Glutamatergic neuron (in vitro differentiated cells): ENCODE data around the gene CNTNAP2. TPM values are rescaled to one million over a fixed set of nuclear protein-coding genes. Genes with fewer than 3 reads are reported as not detected.

Experiments
- DNase-seq: peaks from one replicate; pipeline ENCODE4 v3.0.0; 2022
- H3K27ac Mint-ChIP-seq: one replicate; pipeline ENCODE4 v1.8.0; 2020; ENCODE audit warnings: mild to moderate bottlenecking, mixed read lengths, inconsistent platforms; ENCODE audit not compliant: unreplicated experiment
- H3K27me3 Mint-ChIP-seq: one replicate; pipeline ENCODE4 v1.8.0; 2020; ENCODE audit warnings: mild to moderate bottlenecking, moderate library complexity, mixed read lengths, inconsistent platforms; ENCODE audit not compliant: unreplicated experiment
- H3K36me3 Mint-ChIP-seq: one replicate; pipeline ENCODE4 v1.8.0; 2020; ENCODE audit warnings: mild to moderate bottlenecking, mixed read lengths, inconsistent platforms; ENCODE audit not compliant: unreplicated experiment
- H3K4me1 Mint-ChIP-seq: one replicate; pipeline ENCODE4 v1.8.0; 2020; ENCODE audit warnings: mild to moderate bottlenecking, low read depth, mixed read lengths, inconsistent platforms; ENCODE audit not compliant: unreplicated experiment
- H3K4me3 Mint-ChIP-seq: one replicate; pipeline ENCODE4 v1.8.0; 2020; ENCODE audit warnings: mild to moderate bottlenecking, mixed read lengths, inconsistent platforms; ENCODE audit not compliant: unreplicated experiment
- H3K9me3 Mint-ChIP-seq: one replicate; pipeline ENCODE4 v1.8.0; 2020; ENCODE audit warnings: mild to moderate bottlenecking, moderate library complexity, mixed read lengths, inconsistent platforms; ENCODE audit not compliant: unreplicated experiment
- total RNA-seq: library from RNA; stranded (reverse); fragmentation: NEBNext Ultra II Directional; extraction: Animal tissue kit (Norgen Biotek cat#: 25700); gene quantifications from one replicate; pipeline ENCODE4 v1.2.1, GENCODE V29; 2021; ENCODE audit not compliant: unreplicated experiment
- TF ChIP-seq, protein P1 (sequence below): fragments of 200-600 bp; sonication (generic); IDR thresholded peaks from one replicate; pipeline ENCODE4 v1.5.0; 2021; ENCODE audit not compliant: partially characterized antibody, unreplicated experiment

Gene CNTNAP2
- total RNA-seq, 1 donor from 2014 or later, result 25.8 TPM

DNA sequence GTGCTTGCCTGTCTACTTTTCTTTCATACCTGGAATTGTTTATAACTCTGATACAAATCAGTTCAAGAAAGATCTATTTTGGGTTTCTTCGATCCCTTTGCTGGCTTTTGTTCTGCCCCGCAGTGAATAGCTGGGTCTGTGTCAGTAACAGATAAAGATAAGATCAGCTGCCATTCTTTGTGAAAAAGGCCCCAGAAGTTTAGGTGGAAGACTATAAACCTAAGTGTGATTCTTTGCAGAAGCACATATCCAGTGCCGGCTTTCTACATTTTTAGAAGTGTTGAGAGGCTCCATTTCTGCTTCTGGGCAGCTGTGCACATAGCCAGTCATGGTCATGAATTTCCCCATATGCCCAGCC is 1787.6 kb downstream of the CNTNAP2 start:
- TF ChIP-seq, protein P1, sequence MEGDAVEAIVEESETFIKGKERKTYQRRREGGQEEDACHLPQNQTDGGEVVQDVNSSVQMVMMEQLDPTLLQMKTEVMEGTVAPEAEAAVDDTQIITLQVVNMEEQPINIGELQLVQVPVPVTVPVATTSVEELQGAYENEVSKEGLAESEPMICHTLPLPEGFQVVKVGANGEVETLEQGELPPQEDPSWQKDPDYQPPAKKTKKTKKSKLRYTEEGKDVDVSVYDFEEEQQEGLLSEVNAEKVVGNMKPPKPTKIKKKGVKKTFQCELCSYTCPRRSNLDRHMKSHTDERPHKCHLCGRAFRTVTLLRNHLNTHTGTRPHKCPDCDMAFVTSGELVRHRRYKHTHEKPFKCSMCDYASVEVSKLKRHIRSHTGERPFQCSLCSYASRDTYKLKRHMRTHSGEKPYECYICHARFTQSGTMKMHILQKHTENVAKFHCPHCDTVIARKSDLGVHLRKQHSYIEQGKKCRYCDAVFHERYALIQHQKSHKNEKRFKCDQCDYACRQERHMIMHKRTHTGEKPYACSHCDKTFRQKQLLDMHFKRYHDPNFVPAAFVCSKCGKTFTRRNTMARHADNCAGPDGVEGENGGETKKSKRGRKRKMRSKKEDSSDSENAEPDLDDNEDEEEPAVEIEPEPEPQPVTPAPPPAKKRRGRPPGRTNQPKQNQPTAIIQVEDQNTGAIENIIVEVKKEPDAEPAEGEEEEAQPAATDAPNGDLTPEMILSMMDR, result no peak
- H3K27me3 Mint-ChIP-seq, result no peaks in the 10 kb centered on the region
- H3K36me3 Mint-ChIP-seq, result peaks cover 14% of the 10 kb centered on the region
- no peak for DNase-seq
- H3K27ac Mint-ChIP-seq, result no peak overlapping the region
- H3K4me3 Mint-ChIP-seq, result no peak overlapping the region
- peaks cover 1% of the 10 kb centered on the region for H3K9me3 Mint-ChIP-seq
- H3K4me1 Mint-ChIP-seq, result no peaks in the 10 kb centered on the region

DNA sequence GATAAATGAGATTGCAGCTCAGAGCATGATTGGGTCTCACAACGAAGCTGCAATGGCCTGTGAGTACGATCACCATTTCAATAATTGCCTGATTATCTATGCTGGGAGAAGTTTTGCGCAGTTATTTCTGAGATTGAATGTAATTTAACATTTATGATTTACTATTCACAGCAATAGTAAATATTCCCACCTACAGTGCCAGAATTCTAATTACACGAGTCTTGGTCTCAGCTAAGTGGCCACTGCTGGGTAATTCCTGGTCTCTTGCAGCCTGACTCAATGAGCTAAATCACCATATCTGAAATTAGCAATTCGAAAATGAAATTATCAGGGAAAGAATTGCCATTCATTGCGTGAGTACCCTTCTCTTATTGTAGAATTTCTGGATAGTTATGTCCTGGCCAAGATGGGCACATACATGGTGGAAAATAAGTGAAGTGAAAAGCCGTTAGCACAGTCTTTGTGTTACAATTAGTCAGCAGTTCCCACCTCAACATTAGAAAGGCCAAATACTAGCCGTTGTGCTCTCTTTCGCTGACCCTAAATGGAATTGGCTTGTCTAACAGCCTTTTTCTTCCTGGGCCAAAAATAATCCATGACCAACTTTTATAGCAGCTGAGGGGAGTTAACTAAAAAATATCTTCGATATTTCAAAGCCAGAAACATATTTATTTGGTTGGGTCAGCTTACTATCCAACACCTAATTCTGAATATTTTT is 1793.0 kb downstream of the CNTNAP2 start:
- H3K36me3 Mint-ChIP-seq, result no peaks in the 10 kb centered on the region
- TF ChIP-seq, protein P1, result no peak
- peaks cover 1% of the 10 kb centered on the region for H3K9me3 Mint-ChIP-seq
- no peak overlapping the region for H3K27ac Mint-ChIP-seq
- H3K27me3 Mint-ChIP-seq, result no peaks in the 10 kb centered on the region
- H3K4me3 Mint-ChIP-seq, result no peak overlapping the region
- peaks cover 20% of the 10 kb centered on the region for H3K4me1 Mint-ChIP-seq
- no peak for DNase-seq

DNA sequence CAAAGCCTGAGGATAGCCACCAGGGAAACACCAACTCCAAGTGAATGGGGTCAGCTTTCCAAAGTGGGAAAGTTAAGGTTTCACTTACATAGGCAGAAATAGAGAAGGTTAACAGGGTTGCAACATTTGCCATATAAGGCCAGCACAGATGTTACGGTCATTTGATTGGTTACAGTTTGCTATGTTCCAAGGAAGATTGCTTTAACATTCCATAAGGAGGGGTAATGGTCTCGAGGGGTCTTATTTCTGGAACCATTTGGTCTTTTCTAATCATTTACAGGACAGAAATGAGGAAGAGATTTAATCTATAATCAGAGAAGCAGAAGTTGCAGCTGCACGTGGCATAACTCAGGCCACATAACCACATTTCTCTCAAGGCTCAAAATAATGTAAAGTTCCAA is 1794.6 kb downstream of the CNTNAP2 start:
- no peak for DNase-seq
- TF ChIP-seq, protein P1, result no peak
- H3K9me3 Mint-ChIP-seq, result no peaks in the 10 kb centered on the region
- H3K36me3 Mint-ChIP-seq, result no peaks in the 10 kb centered on the region
- H3K27me3 Mint-ChIP-seq, result no peaks in the 10 kb centered on the region
- H3K4me3 Mint-ChIP-seq, result no peak overlapping the region
- peak overlapping the region; percentile 59 for H3K27ac Mint-ChIP-seq
- peaks cover 24% of the 10 kb centered on the region for H3K4me1 Mint-ChIP-seq

DNA sequence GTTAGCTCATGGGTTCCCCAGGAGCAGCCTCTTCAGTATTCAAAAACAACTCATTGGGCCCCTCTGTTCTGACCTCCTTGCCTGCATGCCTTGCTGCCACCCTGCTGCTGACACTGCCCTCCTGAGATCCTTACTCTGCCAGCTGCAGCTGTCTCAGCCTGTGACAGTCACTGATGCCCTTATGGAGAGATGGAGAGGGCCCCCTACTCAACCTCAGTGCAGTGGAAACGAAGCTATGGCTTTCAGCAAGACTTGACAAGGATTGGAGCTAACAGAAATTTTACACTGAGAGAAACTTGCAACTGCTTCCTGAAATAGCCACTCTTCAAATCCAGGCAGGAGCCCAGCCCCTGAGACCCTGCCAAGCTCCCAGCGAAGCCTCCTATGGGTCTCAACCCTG is 1795.7 kb downstream of the CNTNAP2 start:
- Mint-ChIP-seq H3K4me3 (no peak overlapping the region), H3K36me3 (no peaks in the 10 kb centered on the region), H3K27ac (peak overlapping the region; percentile 15), H3K27me3 (no peaks in the 10 kb centered on the region), H3K9me3 (no peaks in the 10 kb centered on the region), H3K4me1 (peaks cover 32% of the 10 kb centered on the region)
- DNase-seq, result no peak
- TF ChIP-seq, protein P1, result no peak

DNA sequence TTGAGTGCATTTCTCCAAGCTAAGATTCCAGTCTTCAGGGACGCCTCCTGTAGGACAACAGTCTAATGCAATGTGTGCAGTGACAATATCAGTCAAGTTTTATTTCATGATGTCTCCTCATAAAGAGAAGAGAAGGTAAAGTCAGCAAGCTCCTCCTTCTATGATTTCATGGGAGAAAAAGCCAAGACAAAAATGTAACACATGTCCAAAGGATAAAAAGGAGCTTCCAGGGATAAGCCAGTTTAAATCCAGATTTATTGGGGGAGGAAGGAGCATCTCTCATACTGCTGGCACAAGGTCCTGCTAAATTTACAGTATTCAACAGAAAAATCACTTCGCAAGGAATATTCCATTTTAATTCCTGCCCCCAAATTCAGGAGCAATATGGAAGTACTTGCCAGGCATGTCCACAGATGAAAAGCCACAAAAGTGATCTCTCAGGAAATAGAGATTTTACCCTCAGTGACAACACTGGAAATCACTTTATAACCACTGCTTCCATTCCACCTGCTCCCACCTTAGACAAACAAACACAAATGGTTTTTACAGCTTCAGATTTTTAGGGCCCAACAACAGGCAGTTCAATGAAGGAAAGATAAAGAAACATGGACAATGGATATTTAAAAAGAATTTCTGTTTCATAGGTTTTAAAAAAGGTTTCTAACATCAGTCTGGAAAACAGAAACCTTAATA is 1796.5 kb downstream of the CNTNAP2 start:
- Mint-ChIP-seq H3K36me3 (no peaks in the 10 kb centered on the region), H3K4me1 (peaks cover 32% of the 10 kb centered on the region), H3K27ac (no peak overlapping the region), H3K27me3 (no peaks in the 10 kb centered on the region), H3K4me3 (no peak overlapping the region), H3K9me3 (no peaks in the 10 kb centered on the region)
- TF ChIP-seq, protein P1, result no peak
- DNase-seq, result no peak
